Peyer's patch (tissue), 4 donors: ENCODE results near the gene SLC13A2.

ENCODE experiments used
- POLR2A ChIP-seq, 2 donors: fragments of 450-650 bp; IDR thresholded peaks; one replicate each; pipeline ENCODE4 v1.5.1; 2017; ENCODE audit warnings: antibody characterized with exemption in 2 of 2, mild to moderate bottlenecking in 2 of 2, moderate library complexity in 2 of 2
- TF ChIP-seq, protein P1 (sequence below), 6 experiments: fragments of 450-650 bp in 4 of 6; fragments of 200-600 bp in 2 of 6; sonication (generic) in 1 of 6; IDR thresholded peaks; one replicate each; pipeline ENCODE4 v1.5.1; 2017 to 2019; ENCODE audit warnings: antibody characterized with exemption in 6 of 6, mild to moderate bottlenecking in 3 of 6, moderate library complexity in 1 of 6

DNA sequence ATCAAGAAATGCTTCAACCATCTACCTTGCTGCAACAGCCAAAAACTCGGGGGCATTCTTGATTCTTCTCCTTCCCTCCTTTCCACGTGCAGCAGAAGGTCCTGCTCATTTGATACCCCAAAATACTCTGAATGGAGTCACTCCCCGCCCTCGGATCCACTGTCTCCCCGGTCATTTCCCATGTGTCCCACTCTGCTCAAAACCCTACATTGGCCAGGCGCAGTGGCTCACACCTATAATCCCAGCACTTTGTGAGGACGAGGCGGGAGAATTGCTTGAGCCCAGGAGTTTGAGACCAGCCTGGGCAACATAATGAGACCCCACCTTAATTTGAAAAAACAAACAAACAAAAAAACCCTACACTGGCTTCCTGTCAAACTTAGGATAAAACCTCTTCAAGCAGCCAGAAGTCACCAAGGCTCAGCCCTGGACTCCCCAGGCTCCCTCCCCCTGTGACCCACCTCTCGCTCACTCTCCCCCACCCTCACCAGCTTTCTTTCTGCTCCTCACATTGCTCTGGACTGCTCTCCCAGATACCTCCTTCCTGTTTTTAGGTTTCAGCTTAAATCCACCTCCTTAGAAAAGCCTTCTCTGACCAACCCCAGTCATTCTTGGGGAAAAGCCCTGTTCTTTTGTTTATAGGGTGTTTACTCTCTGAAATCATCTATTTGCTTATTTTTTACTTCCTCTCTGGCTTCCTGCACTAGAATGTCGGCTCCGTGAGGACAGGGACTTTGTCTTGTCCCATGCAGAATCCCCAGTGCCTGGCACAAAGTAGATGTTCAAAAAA is 2.8 kb downstream of the SLC13A2 start:
- TF ChIP-seq, protein P1, sequence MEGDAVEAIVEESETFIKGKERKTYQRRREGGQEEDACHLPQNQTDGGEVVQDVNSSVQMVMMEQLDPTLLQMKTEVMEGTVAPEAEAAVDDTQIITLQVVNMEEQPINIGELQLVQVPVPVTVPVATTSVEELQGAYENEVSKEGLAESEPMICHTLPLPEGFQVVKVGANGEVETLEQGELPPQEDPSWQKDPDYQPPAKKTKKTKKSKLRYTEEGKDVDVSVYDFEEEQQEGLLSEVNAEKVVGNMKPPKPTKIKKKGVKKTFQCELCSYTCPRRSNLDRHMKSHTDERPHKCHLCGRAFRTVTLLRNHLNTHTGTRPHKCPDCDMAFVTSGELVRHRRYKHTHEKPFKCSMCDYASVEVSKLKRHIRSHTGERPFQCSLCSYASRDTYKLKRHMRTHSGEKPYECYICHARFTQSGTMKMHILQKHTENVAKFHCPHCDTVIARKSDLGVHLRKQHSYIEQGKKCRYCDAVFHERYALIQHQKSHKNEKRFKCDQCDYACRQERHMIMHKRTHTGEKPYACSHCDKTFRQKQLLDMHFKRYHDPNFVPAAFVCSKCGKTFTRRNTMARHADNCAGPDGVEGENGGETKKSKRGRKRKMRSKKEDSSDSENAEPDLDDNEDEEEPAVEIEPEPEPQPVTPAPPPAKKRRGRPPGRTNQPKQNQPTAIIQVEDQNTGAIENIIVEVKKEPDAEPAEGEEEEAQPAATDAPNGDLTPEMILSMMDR (IDR thresholded peaks at IDR 0.05) = no peak
- no peak for TF ChIP-seq POLR2A (IDR thresholded peaks at IDR 0.05)
